Measurements from ENCODE around the gene CNIH3. TPM values are rescaled to one million over a fixed set of nuclear protein-coding genes. Genes with fewer than 3 reads are reported as not detected.
"Not testable (repeated sequence)": the region's sequence is repeated elsewhere in the genome, so short reads cannot be mapped to it uniquely, and the experiment has no call there.

CNIH3 gene
- total RNA-seq, 1 experiment from 2014 or later, result 21.4 TPM

GRCh38 chr1:224643653-224644052 lies 27.5 kb downstream of the CNIH3 start:
- no peak for DNase-seq (ENCODE audit: low read depth)

GRCh38 chr1:224644553-224645154 lies 28.5 kb downstream of the CNIH3 start:
- peak; percentile 55 for DNase-seq (ENCODE audit: low read depth)

GRCh38 chr1:224647449-224647848 lies 31.3 kb downstream of the CNIH3 start:
- DNase-seq (ENCODE audit: low read depth), result no peak

- no peak for DNase-seq (ENCODE audit: low read depth)
Measured at GRCh38 chr1:224650290-224650689, 34.2 kb downstream of the CNIH3 start.

GRCh38 chr1:224651188-224651587 lies 35.1 kb downstream of the CNIH3 start:
- no peak for DNase-seq (ENCODE audit: low read depth)

GRCh38 chr1:224656392-224656791 lies 40.3 kb downstream of the CNIH3 start:
- no peak for DNase-seq (ENCODE audit: low read depth)

- DNase-seq (ENCODE audit: low read depth), result no peak
Measured at GRCh38 chr1:224660074-224660473, 44.0 kb downstream of the CNIH3 start.

GRCh38 chr1:224662870-224663269 lies 46.8 kb downstream of the CNIH3 start:
- DNase-seq (ENCODE audit: low read depth), result no peak

GRCh38 chr1:224665016-224665415 lies 48.9 kb downstream of the CNIH3 start:
- DNase-seq (ENCODE audit: low read depth), result no peak

GRCh38 chr1:224666078-224666477 lies 50.0 kb downstream of the CNIH3 start:
- no peak for DNase-seq (ENCODE audit: low read depth)

- peak; percentile 24 for DNase-seq (ENCODE audit: low read depth)
Measured at GRCh38 chr1:224666913-224667312, 50.8 kb downstream of the CNIH3 start.

GRCh38 chr1:224668984-224669383 lies 52.9 kb downstream of the CNIH3 start:
- DNase-seq (ENCODE audit: low read depth), result peak; percentile 72

GRCh38 chr1:224669403-224669802 lies 53.3 kb downstream of the CNIH3 start:
- DNase-seq (ENCODE audit: low read depth), result no peak

GRCh38 chr1:224670506-224670905 lies 54.4 kb downstream of the CNIH3 start:
- DNase-seq (ENCODE audit: low read depth), result peak; percentile 67

GRCh38 chr1:224671076-224671475 lies 55.0 kb downstream of the CNIH3 start:
- no peak for DNase-seq (ENCODE audit: low read depth)

GRCh38 chr1:224673141-224673540 lies 57.0 kb downstream of the CNIH3 start:
- no peak for DNase-seq (ENCODE audit: low read depth)

GRCh38 chr1:224675590-224675989 lies 59.5 kb downstream of the CNIH3 start:
- no peak for DNase-seq (ENCODE audit: low read depth)

GRCh38 chr1:224676551-224676950 lies 60.4 kb downstream of the CNIH3 start:
- no peak for DNase-seq (ENCODE audit: low read depth)

GRCh38 chr1:224678168-224678567 lies 62.1 kb downstream of the CNIH3 start:
- DNase-seq (ENCODE audit: low read depth), result no peak

GRCh38 chr1:224679606-224680005 lies 63.5 kb downstream of the CNIH3 start:
- no peak for DNase-seq (ENCODE audit: low read depth)

GRCh38 chr1:224681816-224682215 lies 65.7 kb downstream of the CNIH3 start:
- no peak for DNase-seq (ENCODE audit: low read depth)

GRCh38 chr1:224683936-224684335 lies 67.8 kb downstream of the CNIH3 start:
- DNase-seq (ENCODE audit: low read depth), result no peak

- no peak for DNase-seq (ENCODE audit: low read depth)
Measured at GRCh38 chr1:224684979-224685425, 68.9 kb downstream of the CNIH3 start.

GRCh38 chr1:224686140-224686539 lies 70.0 kb downstream of the CNIH3 start:
- not testable (repeated sequence) for DNase-seq (ENCODE audit: low read depth)

Data from M059J (cell line).